Embryonic facial prominence (tissue), 1 donor: Measurements from ENCODE around the gene LRP5.
"Not testable (repeated sequence)": the region's sequence is repeated elsewhere in the genome, so short reads cannot be mapped to it uniquely, and the experiment has no call there.

Experiments used
- DNase-seq: peaks from one replicate; pipeline ENCODE4 v3.0.0-alpha.2; 2016; ENCODE audit errors: extremely low spot score

The LRP5 gene

DNA sequence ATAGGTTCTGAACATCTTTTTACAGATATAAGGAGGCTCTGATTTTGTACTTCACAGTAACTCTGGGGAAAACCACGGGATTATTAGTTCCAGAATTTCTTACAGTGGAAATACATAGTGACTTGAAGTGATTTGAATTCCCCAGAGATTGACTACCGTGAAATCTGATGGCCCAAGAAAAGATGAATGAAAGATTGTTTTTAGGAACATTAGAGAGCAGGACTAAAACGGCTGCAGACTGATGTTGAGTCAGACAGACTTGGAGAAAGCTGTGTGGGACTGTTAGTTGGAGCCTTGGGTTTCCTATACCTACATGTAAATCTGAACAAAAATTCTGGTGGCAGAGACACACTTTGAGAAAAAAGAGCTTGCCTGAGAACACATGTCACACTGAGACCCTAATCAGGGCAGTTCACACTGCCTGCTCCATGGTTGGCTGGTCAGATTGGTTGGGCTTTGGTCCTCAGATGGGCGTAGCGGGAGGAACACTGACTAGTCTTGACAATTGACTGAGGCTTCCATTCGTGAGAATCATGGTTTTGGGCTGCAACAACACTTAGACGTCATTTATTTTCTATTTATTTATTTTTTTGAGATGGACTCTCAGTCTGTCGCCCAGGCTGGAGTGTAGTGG lies 154.9 kb downstream of the LRP5 start:
- DNase-seq, result no peak

DNA sequence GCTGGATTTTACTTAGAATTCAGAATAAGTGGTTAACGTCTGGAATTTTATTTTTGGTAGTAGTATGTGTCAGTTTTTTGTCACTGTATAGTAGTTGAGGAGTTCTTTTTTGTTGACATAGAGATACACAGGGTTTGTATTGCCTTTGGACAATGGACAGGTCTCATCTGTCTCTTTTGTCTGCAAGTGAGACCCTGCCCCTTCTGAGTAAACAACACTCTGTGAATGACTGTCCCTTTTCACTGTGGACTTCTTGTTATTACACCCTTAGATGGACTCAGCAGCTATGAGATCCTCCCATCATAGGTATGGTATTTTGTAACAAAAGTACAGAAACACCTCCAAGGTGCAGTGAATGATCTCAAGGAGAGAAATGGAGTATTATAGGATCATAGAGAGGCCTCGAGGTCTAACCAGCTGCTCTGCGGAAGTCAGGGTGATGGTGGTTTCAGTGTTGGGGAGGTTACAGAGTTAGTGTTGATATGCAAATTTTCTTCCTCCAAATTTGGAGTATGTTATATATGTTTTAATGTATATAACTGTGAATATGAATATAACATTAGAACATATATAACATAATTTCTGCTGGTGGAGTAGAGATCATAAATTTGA lies 155.9 kb downstream of the LRP5 start:
- no peak for DNase-seq

- DNase-seq, result no peak
Observed at GRCh38 chr11:68469122-68469521, 156.7 kb downstream of the LRP5 start.

DNA sequence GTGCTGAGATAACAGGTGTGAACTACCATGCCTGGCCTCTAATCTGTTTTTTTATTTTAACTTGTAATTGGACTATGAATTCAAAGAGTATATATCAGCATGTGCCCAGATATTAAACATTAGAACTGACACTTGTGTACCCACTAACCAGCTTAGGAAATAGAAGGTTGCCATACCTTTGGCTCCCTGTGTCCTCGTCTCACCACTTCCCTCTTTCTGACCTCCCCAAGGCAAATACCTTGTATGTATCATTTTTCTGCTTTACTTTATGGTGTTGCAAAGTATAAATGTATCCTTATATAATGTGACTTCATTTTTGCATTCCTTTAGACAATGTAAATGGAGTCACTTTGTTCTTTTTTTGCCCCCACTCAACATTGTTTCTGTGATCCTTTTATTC lies 157.3 kb downstream of the LRP5 start:
- DNase-seq, result no peak

DNA sequence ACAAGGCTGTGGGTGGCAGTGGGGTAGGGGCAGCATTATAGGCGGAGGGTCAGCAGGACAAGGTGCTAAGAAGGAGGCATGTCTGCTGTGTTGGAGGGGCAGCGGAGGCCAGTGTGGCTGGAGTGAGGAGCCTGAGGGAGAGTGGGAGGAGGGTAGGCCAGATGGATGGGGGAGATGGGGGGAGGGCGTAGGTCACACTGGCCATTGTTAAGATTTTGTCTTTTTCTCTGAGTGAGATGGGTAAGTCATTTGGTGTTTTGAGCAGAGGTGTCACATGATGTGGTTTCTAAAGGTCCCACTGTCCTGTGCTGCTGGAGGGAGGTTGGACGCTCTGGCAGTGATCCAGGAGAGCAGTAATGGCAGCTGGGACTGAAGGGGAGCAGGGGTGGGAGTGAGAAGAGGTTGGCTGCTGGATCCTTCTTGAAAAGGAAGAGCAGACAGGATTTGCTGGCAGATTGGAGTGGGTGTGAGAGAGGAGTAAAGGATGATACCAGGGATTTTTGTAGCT lies 158.0 kb downstream of the LRP5 start:
- no peak for DNase-seq

DNA sequence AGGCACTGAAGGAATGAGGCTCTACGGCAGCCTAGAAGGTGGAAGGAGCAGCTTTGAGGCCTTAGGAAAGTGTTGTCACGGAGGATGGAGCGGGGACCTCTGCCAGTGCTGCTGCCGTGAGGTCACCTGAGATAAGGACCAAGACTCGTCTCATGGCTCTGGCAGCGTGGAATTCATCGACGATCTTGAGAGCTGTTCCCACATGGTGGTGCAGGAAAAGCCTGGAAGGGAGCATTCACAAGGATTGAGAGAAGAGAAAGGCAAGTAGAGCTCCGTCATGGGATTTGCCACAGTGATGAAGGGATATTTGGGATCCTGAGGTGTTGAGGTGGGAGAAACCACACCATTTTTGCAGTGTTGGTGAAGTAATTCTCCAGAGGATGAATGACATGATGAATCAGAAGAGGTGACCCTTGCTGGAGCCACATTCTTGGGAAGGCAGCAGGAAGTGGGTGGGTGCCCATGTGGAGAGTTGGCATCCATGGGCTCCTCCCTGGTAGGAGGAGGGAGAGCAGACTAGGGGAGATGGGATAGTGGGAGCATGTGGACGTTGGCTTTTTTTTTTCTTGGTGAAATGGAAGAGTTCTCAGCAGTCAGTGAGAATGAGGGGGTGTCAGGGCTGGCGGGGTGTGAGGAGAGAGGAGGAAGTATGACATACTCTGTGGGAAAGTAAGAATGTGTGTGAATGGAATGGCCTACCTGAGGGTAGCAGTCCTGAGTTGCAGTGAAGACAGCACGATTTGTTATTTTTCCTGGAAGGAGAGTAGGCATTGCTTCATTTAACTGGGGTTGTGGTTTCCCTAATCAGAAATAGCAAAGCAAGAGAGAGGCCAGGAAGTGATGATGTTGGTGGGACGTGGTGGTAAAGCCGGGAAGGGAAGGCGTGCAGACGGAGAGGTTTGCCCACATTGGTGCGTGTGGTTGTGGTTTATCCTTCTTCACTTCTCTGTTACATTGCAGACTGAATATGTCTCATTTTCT lies 159.3 kb downstream of the LRP5 start:
- DNase-seq, result no peak

GRCh38 chr11:68472778-68473177 lies 160.4 kb downstream of the LRP5 start:
- no peak for DNase-seq

DNA sequence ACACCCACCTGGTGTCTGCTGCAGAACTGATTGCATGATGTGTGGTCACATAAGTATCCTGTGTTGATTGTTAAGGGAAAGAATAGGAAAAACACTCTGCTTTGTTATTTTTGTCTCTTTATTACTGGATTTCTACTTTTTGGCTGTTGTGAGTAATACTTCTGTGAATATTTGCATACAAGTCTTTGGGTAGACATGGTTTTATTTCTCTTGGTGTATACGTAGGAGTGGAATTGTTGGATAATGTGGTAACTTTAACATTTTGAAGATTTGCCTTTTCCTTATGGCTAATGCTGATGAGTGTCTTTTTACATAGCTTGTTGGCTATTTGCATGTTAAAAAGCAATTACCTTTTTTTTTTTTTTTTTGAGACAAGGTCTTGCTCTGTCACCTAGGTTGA lies 161.3 kb downstream of the LRP5 start:
- no peak for DNase-seq

GRCh38 chr11:68475626-68476025 lies 163.2 kb downstream of the LRP5 start:
- not testable (repeated sequence) for DNase-seq

GRCh38 chr11:68479390-68479789 lies 167.0 kb downstream of the LRP5 start:
- no peak for DNase-seq

DNA sequence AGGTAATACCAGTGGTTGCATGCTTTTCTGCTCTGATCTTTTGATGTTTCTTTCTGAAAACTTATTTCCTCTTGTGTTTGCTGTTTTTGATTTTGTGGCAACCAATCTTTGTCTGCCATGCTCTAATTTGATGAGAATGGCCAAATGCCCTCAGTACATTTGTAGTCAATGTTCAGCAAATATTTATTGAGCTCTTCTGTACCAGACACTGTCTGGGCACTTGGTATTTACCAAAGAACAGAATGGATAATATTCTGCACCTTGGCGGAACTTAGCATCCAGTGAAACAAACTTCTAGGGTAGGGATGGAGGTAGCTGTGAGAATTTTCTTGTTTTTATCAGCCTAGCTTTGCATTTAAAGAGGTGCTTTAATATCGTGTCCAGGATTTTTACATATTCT lies 167.8 kb downstream of the LRP5 start:
- DNase-seq, result no peak

DNA sequence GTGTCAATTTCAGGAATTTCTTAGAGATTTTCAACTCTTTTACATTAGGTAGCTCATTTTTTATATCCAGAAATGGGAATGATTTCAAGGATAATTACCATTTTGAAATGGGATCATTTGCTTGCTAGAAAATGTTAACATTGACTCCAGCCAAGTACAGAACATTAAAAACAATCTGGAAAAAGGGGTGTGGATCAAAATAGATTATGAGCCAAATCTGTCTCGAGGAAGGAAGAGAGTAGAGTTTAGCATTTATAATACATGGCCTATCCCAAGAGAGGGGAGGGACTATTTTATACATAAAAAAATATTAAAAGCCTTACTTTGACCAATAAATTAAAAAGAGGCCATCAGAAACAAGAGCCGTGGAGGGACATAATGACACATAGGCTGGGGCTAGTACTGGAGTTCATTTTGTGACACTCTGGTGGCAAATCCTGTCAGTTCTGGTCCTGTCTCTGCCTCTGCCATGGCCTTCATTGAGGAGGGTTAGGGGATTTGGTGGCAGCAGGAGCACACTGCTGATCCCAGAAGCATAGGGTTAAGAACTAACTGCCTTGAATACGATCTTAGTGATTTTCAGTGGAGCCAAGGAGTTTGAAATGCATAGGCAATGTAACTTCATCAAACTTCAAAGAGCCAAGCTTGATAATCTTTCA lies 168.6 kb downstream of the LRP5 start:
- DNase-seq, result no peak

- DNase-seq, result no peak
Observed at GRCh38 chr11:68481579-68482240, 169.3 kb downstream of the LRP5 start.

GRCh38 chr11:68488623-68489022 lies 176.2 kb downstream of the LRP5 start:
- DNase-seq, result no peak

DNA sequence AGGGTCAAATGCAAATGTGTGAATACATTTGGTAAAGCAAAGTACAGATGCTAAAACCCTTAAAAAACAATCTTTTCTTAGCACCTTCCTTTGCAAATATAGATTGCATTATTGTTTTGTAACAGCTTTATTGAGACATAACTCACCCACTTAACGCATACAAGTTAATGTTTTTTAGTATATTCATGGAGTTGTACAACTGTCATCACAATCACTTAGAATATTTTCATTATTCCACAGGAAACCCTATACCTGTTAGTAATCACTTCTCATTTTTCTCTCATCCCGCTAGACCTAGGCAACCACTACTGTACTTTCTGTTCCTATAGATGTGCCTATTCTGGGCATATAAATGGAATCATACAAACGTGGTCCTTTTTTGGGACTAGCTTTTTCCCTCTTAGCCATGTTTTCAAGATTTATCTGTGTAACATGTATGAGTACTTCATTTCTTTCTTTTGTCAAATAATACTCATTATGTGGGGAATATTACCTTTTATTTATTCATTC lies 182.9 kb downstream of the LRP5 start:
- DNase-seq, result no peak

DNA sequence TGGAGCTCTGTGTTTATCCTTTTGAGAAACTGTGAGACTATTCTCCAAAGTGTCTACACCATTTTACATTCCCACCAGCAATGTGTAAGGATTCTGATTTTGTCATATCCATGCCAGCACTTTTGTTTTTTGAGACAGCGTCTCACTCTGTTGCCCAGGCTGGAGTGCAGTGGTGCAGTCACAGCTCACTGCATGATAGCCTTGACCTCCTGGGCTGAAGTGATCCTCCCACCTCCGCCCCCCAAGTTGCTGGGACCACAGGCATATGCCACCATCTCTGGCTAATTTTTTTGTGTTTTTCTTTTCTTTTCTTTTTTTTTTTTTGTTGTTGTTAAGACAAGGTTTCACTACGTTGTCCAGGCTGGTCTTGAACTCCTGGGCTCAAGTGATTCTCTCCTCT lies 183.5 kb downstream of the LRP5 start:
- DNase-seq, result no peak

GRCh38 chr11:68497761-68498160 lies 185.4 kb downstream of the LRP5 start:
- no peak for DNase-seq

- no peak for DNase-seq
Observed at GRCh38 chr11:68498321-68498720, 185.9 kb downstream of the LRP5 start.
